ENCODE results near the gene UTP20.
"Not testable (repeated sequence)": the region's sequence is repeated elsewhere in the genome, so short reads cannot be mapped to it uniquely, and the experiment has no call there.

Gene UTP20

DNA sequence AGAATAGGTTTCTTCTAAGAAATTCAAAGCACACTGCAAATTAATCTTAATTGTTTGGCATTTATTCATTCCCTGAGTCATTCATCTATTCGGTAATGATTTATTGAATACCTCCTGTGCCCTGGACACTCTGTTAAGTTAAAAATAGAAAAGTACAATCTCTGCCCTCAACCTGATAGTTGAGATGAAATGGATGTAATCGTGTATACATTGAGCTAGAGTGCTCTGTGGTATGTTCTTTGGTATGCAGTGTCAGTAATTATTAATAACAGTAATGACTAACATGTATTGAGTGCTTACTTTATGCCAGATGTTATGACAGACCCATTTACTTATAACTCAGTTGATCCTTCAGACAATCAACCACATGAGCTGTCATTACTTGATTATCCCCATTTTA, 47.6 kb downstream of the UTP20 start:
- DNase-seq, result no peak

DNA sequence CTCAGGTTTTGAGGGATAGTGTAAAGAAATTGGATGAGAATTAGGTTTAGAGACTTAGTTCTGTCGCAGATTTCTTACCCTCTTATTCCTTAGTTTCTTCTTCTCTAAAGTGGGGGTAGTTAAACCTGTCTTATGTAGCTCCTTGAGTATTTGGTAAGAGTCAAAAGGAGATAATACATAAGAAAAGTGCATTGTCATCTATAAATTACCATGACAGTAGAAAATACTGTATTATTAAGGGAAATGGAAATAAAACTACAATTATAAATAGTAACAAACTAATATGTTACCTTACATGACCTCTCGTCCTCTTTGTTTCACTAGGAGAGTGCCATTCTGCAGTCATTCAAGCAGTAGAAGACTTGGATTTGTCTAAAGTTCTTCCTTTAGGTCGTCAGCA, 49.0 kb downstream of the UTP20 start:
- no peak for DNase-seq

DNA sequence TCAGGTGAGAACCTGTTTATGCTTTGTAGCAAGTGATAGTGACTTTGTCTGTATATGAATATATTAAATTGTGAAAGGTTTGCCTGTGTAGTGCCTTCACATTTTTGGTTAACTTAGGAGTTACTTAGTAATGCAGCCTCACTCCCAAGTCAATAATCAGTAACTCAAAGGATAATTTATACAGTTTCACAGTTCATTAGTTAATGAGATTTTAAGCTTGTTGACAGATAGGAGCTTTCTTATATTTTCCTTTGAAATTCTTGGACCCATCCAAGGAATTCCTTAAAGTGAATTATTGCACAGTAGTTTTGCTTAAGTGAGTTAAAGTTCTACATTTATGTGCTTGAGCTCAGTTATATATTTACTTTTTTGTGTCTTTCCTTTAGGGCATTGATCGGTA, 50.7 kb downstream of the UTP20 start:
- DNase-seq, result no peak

DNA sequence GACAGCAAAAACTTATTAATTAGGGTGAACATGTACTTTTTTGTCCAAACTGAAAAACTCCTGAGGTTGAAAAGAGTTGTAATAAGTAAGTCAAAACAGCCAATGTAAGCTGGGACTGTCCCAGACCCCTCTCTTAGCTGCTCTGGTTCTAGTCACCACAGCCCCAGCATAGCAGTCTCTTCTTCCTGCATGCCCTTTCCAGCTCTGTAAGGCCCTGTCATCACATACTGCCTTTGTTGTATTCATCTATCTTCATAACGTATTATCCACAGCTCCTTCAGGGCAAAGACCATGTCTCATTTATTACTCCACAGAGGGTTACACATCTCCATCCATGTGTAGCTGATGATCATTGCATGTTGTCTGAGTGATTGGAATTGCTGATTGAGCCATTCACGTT, 56.5 kb downstream of the UTP20 start:
- no peak for DNase-seq

DNA sequence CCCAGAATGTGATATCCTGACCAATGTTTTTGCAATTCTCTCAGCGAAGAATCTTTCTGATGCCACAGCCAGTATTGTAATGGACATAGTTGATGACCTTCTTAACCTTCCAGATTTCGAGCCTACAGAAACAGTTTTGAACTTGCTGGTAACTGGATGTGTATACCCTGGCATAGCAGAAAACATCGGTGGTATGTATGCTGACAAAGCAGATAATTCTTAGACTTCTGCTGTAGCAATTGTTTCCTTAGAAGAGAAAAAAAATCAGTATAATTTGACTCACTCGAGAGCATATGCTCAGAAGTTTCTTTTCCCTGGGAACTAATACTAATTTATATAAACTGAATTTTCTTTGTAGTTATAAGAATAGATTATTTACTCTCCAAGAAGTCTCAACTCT, 58.2 kb downstream of the UTP20 start:
- DNase-seq, result no peak

DNA sequence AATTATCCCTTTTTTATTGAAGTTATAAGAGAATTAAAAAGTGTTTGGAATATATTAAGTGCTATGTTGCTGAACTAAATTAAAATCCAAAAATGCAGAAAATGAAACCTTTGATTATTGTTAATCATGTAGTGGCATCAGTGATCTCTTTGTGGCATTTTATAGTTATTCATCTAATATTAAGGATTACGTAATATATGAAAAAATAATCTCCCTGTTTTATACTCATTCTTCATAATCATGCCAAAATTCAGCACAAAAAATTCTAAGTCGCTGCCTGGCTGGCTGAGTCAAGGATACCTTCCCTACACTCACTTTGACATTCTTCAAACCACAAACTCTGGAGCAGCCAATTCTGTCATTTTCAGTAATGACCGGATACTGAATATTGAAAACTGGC, 64.0 kb downstream of the UTP20 start:
- DNase-seq, result no peak

DNA sequence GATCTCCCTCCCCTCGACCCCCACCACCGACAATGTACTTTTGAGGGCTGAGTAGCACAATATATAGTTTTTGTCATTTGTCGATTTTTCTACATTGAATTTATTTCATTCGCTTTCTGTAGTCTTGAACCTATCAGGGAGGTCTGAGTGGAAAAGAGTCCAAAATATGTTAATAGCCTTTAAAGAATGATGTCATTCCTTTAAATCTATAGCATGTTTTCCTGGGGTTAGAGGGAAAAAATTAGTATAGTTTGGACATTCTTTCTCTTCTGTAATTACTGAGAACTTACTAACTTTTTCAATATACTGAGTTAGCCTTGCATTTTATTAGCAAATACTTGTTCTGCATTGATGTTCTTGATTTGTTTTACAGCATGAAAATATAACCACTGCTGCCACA, 71.8 kb downstream of the UTP20 start:
- DNase-seq, result no peak

DNA sequence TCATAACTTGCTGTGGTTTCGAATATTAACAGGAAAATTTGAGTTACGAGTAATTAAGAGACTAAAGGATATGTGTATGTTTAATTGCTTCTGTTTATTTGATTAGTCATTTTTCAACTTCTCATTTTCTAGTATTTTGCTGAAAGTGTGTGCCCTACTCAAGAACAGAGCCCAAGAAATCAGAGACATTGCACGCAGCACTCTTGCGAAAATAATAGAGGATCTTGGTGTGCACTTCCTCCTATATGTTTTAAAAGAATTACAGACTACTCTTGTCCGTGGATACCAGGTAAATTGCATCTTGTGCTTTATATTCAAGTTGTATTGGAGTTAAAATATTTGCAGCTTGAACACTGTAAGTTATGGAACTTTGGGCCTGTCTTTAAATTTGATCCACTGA, 76.9 kb downstream of the UTP20 start:
- no peak for DNase-seq

DNA sequence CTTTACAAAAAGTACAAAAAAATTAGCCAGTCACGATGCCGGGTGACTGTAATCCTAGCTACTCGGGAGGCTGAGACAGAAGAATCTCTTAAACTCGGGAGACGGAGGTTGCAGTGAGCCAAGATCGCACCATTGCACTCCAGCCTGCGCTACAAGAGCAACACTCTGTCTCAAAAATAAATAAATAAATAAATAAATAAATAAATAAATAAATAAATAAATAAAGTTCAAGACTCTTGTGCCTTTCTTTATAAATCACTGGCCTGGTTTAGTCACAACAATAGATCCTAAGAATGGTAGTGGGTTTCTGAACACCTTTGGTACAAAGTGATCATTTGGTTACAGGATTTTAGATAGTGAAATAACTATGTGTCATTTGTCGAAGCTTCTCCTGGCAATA, 81.5 kb downstream of the UTP20 start:
- no peak for DNase-seq

DNA sequence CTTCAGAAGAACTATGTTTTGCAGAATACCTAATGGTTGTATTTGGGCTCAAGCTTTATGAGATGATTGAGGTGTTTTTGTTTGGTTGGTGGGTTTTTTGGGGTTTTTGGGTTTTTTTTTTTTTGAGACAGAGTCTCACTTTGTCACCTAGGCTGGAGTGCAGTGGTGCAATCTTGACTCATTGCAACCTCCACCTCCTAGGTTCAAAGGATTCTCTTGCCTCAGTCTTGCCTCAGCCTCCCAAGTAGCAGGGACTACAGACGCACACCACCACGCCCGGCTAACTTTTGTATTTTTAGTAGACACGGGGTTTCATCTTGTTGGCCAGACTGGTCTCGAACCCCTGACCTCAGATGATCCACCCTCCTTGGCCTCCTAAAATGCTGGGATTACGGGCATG, 88.1 kb downstream of the UTP20 start:
- no peak for DNase-seq

DNA sequence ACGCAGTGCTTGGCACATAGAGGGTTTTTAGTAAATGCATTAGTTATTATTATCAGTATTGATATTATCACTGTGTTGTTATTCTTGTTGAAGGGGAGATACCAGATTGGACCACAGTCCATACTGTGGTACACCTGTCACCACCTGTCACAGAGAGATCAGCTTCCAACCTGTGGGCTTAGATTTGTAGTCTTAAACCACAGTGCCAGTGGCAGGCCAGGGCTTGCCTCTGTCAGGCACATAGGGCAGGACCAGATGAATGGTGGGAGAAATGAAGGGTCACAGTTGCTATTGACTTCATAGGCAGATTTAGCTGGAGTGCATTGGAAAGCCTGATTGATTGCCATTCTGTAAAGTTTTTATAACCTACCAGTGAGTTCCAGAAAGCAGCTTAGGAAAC, 92.5 kb downstream of the UTP20 start:
- DNase-seq, result no peak

DNA sequence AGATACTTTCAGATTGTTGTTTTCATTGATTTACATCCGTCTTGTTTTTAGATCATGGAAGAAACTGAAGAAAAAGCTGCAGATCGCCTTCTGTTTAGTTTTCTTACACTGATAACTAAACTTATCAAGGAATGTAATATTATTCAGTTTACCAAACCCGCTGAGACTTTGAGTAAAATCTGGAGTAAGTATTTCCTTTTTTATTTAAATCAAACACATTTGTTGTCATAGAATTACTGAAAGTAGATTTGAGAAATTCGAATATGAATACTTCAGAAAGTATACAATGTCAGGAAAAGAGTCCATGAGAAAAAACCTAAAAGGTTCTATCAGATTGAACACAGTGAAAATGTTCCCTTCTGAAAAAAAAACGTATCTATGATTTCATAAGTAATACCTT, 95.7 kb downstream of the UTP20 start:
- DNase-seq, result no peak

DNA sequence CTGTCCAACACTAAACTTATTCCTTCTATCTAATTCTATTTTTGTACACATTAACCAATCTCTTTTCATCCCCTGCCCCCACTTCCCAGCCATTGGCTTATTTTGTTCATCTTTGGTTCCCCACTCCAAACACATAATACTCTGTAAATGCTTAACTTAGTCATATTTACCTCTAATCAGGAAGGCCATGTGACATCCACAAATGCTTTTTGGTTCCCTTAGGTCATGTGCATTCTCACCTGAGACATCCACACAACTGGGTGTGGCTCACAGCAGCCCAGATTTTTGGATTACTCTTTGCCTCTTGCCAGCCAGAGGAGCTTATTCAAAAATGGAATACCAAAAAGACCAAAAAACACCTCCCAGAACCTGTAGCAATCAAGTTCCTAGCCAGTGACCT, 99.2 kb downstream of the UTP20 start:
- DNase-seq, result no peak

DNA sequence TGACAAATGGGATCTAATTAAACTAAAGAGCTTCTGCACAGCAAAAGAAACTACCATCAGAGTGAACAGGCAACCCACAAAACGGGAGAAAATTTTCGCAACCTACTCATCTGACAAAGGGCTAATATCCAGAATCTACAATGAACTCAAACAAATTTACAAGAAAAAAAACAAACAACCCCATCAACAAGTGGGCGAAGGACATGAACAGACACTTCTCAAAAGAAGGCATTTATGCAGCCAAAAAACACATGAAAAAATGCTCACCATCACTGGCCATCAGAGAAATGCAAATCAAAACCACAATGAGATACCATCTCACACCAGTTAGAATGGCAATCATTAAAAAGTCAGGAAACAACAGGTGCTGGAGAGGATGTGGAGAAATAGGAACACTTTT, 111.3 kb downstream of the UTP20 start:
- not testable (repeated sequence) for DNase-seq

DNA sequence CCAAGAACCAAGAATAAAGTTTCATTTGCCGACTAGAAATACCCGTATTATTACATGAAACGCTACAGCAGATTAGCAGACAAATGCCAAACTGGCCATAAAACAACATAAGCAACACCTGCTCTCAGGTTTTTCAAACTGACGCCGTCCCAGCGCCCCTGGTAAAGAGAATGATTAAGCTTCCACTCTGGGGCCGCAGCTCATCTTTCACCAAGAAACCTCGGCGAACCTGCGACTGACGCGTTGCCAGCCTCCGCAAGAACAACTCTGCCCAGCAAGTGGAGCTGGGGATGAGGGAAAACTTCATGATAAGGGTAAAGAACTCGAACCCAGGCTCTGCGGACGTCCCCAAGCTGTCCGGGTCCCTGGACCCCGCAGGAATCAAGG, 127.1 kb downstream of the UTP20 start:
- no peak for DNase-seq

DNA sequence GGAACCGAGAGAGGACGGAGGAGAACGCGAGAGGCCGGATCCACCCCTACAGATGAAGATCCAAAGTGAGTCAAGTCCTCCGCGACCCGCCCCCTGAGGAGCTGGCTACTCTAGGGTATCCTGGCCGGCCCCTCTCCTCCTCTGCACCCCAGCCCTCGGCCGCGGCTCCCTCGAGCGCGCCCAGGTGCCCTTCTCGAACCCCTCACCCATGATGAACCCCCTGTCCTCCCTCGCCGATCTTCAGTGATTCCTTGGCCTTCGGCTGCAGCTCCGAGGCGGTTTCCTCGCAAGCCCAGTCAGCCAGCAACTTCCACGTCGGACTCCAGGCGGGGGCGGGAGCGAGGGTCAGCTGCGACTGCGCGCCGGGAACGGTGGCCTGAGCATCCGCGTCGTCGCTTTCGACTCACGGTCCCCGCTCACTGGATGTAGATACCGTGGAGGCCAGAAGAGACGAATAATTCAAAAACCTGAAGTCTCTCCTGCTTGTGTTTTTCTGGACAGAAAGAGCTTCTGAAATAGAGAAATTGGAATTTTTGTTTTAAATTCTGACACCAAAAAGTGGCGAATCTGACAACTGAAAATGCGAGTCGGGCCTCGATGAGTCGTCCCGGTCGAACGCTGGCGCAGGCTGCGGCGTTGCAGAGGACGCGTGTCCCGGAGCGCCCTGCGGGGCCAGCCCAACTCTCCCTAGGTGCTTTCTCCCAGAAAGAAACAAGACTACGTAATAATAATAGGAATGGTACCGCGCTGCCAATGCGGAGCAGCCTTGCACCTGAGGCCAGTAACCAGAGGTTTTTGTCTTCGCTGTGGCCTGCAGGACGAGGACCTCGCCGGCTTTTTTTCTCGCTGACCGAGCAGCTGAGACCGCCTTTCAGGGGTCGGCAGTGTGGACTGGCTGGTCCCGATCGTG, 127.8 kb downstream of the UTP20 start, which contains the start of gene ARL1:
TSS of gene ARL1 (minus strand) at position 337 of the 910 bp plus-strand sequence. CDS start at position 210, 127 bp downstream.
- peak; percentile 89 for DNase-seq

DNA sequence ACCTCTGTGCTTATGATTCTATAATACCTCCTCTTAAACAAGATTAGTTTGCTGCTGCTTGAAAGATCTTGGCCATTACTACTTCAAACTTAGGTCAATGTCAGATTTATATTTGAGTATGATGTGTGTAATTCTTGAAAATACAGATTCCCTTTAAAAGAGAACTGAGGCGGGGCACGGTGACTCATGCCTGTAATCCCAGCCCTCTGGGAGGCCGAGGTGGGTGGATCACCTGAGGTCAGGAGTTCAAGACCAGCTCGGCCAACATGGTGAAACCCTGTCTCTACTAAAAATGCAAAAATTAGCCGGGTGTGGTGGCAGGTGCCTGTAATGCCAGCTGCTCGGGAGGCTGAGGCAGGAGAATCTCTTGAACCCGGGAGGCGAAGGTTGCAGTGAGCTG, 130.3 kb downstream of the UTP20 start:
- DNase-seq, result not testable (repeated sequence)

DNA sequence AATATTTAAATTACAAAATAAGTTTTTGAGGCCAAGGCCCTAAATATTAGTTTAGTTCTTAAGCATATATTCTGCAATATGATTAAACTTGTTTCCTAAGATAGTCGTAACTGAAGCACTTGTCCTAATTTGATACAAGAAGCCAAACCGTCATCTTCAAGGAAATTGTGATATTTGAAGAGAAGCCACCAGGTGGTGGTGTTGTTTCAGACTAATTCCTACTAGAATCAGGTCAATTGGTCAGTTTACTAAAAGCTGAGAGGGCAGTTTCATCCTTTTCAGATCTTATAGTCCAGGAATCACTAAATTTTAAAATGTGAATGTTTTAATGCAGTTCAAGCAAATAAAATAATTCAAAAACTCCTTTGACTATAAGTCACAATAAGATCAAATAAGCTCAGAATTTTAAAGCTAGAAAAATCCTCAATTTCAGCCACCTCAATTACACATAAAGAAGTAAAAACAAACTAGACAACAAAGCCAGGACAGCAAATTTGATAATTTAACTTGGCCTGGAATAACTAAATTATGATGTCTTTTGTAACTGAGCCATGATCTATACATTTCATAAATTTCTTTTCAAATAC, 134.7 kb downstream of the UTP20 start:
- DNase-seq, result peak; percentile 58

DNA sequence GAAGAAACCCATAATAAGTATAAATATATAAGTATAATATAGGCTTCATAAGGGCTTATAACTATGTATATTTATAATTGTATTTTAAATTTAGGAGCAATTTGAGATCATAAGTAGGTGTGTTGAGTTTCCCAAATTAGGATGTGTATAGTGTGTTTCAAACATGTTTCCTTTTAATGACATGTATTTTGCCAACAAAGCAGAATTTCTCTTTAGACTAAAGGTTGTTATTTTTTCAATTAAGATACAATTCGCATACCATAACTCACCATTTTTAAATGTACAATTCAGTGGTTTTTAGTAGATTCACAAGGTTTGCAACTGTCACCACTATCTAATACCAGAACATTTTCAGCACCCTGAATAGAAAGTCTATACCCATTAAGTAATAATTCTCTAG, 135.3 kb downstream of the UTP20 start:
- DNase-seq, result no peak

DNA sequence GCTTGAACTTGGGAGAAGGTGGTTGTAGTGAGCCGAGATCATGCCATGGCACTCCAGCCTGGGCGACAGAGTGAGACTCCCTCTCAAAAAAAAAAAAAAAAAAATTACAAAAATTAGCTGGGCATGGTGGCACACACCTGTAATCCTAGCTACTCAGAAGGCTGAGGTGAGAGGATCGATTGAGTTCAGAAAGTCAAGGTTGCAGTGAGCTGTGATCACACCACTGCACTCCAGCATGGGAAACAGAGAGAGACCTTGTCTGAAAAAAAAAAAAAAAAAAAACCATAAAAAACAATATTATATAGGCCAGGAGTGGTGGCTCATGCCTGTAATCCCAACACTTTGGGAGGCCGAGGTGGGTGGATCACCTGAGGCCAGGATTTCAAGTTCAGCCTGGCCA, 142.2 kb downstream of the UTP20 start:
- DNase-seq, result not testable (repeated sequence)

DNA sequence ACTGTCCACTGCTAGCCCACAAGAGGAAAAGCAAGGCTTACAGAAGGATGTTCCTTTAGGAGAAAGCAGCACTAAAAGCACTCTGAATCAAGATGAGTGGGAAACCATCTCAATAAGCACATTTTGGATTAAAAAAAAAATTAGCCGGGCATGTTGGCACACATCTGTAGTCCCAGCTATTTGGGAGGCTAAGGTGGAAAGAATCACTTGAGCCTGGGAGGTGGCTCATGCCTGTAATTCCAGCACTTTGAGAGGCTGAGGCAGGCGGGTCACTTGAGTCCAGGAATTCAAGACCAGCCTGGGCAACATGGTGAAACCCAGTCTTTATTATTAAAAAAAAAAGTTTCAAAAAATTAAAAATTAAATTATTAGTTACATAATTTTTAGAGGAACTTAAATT, 144.7 kb downstream of the UTP20 start:
- DNase-seq, result no peak

DNA sequence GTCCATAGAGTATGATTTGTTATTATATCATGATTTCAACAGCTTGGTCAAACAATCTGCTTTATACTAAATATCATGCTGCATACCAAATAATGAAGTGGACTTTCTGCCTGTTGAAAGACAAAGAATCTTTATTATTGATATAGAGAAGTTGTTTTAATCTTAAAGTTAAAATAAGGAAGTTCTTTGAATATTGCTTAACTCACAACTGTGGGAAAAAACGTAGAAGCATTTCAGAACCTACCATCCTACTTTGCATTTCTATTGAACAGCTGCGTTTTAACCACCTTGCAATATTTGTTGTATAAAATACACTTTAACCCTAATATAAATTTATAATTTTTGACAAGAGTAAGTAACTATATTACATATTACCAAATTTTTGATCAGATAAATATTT, 150.6 kb downstream of the UTP20 start:
- DNase-seq, result no peak

DNA sequence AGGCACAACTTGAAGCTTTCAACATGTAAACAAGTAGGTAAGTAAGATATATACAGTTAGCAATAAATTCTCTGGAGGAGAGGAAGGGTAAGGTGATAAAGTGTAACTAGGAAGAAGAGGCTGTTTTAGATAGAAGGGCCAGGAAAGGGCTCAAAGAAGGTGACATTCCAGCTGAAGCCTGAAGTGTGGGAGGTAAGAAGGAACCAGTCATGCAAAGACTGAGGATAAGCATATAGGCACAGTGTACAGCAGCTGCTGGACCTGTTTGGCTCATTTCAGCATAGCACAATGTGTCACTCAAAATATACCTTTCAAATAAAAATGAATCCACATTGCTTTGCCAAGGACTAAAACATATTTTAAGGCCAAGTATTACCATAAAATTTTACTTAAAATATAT, 156.2 kb downstream of the UTP20 start:
- DNase-seq, result no peak

All from RPMI8226 (cell line).